PC-3 (cell line): ENCODE data around the gene MRPL47. TPM values are rescaled to one million over a fixed set of nuclear protein-coding genes. Genes with fewer than 3 reads are reported as not detected.

Experiments
- ATAC-seq: fragments of 200-7000 bp; cut with Tn5 transposase; 2 replicates; pipeline ENCODE4 v1.9.1; 2020; ENCODE audit warnings: mild to moderate bottlenecking, moderate library complexity
- BruUV-seq: library from RNA; stranded (reverse); fragments of 400-500 nt; replicated peaks from 2 replicates; lab custom pipeline; 2021; lab: Mats Ljungman, UMichigan
- CTCF ChIA-PET: fragments of 300-600 bp; sonication (Branson Sonifier 250); formaldehyde crosslinking; loops from one replicate; lab custom pipeline; 2022; ENCODE audit warnings: antibody characterized with exemption; lab: Charles Lee
- POLR2A ChIA-PET: fragments of 300-600 bp; sonication (Branson Sonifier 250); formaldehyde crosslinking; loops from one replicate; lab custom pipeline; 2022; ENCODE audit warnings: antibody characterized with exemption; ENCODE audit not compliant: unreplicated experiment; lab: Charles Lee
- DNase-seq: peaks from one replicate; pipeline ENCODE4 v3.0.0-alpha.2; 2015
- H2AFZ ChIP-seq: fragments of 300-600 bp; sonication (generic); 2 replicates; pipeline ENCODE4 v1.6.0; 2016; ENCODE audit warnings: antibody characterized with exemption, low read length
- H3F3A ChIP-seq: fragments of 300-600 bp; sonication (generic); one replicate; pipeline ENCODE4 v1.6.0; 2017; ENCODE audit warnings: antibody characterized with exemption, low read length, control low read depth, mild to moderate bottlenecking; ENCODE audit not compliant: unreplicated experiment
- H3K27ac ChIP-seq: fragments of 300-600 bp; sonication (generic); 2 replicates; pipeline ENCODE4 v1.5.1; 2016; ENCODE audit warnings: mild to moderate bottlenecking, low read length
- H3K27me3 ChIP-seq: fragments of 300-600 bp; sonication (generic); 2 replicates; pipeline ENCODE4 v1.6.1; 2016; ENCODE audit warnings: low read length, mixed read lengths
- H3K36me3 ChIP-seq: fragments of 300-600 bp; sonication (generic); 2 replicates; pipeline ENCODE4 v1.6.1; 2016; ENCODE audit warnings: low read depth, mixed run types, low read length, mixed read lengths
- H3K4me1 ChIP-seq: fragments of 300-600 bp; sonication (generic); 2 replicates; pipeline ENCODE4 v1.5.1; 2016; ENCODE audit warnings: low read length; ENCODE audit not compliant: insufficient read depth
- H3K4me2 ChIP-seq: fragments of 300-600 bp; sonication (generic); 2 replicates; pipeline ENCODE4 v1.6.0; 2016; ENCODE audit warnings: low read length
- H3K4me3 ChIP-seq: fragments of 300-600 bp; sonication (generic); 2 replicates; pipeline ENCODE4 v1.5.1; 2016; ENCODE audit warnings: mild to moderate bottlenecking, low read length, mixed read lengths
- H3K79me2 ChIP-seq: fragments of 300-600 bp; sonication (generic); 2 replicates; pipeline ENCODE4 v1.6.1; 2017; ENCODE audit warnings: low read length, mixed read lengths
- H3K9ac ChIP-seq: fragments of 300-600 bp; sonication (generic); 2 replicates; pipeline ENCODE4 v1.6.0; 2016; ENCODE audit warnings: mild to moderate bottlenecking, low read length
- H3K9me2 ChIP-seq: fragments of 300-600 bp; sonication (generic); replicated peaks from 2 replicates; pipeline ENCODE4 v1.6.1; 2016; ENCODE audit warnings: mixed run types, low read length, mixed read lengths
- H3K9me3 ChIP-seq: fragments of 300-600 bp; sonication (generic); 2 replicates; pipeline ENCODE4 v1.6.1; 2016; ENCODE audit warnings: low read length, mixed read lengths
- H4K20me1 ChIP-seq: fragments of 300-600 bp; sonication (generic); 2 replicates; pipeline ENCODE4 v1.6.1; 2016; ENCODE audit warnings: low read length, mixed read lengths
- EZH2 ChIP-seq: fragments of 300-600 bp; sonication (generic); IDR thresholded peaks from one replicate; pipeline ENCODE4 v1.6.1; 2017; ENCODE audit warnings: antibody characterized with exemption, mild to moderate bottlenecking, low read length; ENCODE audit not compliant: unreplicated experiment
- EZH2phosphoT487 ChIP-seq: fragments of 300-600 bp; sonication (generic); IDR thresholded peaks from 2 replicates; pipeline ENCODE4 v1.6.1; 2018; ENCODE audit warnings: mild to moderate bottlenecking, antibody characterized with exemption, low read length, borderline replicate concordance
- intact Hi-C: fragments of 100-400 bp; cut with micrococcal nuclease; formaldehyde crosslinking; loops from 2 replicates; pipeline ENCODE4 v1.9.0; 2023
- total RNA-seq: library from RNA; depleted of rRNA; stranded (reverse); fragments of >200 nt; gene quantifications from 2 replicates; pipeline ENCODE4 v1.2.3, GENCODE V29; 2014
- TF ChIP-seq, protein P1 (sequence below): fragments of 300-600 bp; sonication (generic); conservative IDR thresholded peaks from 2 replicates; pipeline ENCODE4 v1.5.1; 2017; ENCODE audit warnings: antibody characterized with exemption, low read depth, mild to moderate bottlenecking, low read length

The MRPL47 gene
- total RNA-seq, 1 experiment from 2014 or later, result 77.0 TPM

GRCh38 chr3:179560791-179561190 lies 43.6 kb downstream of the MRPL47 start:
- Histone ChIP-seq H3K4me2 (no peak overlapping the region), H4K20me1 (peaks cover 11% of the 10 kb centered on the region; the same call in 1 of the 2 replicates), H3K27me3 (no peaks in the 10 kb centered on the region), H2AFZ (no peak overlapping the region), H3K9ac (no peak overlapping the region), H3K9me3 (no peaks in the 10 kb centered on the region), H3K4me1 (peaks cover 19% of the 10 kb centered on the region), H3K9me2 (no peaks in the 10 kb centered on the region), H3F3A (no peaks in the 10 kb centered on the region), H3K4me3 (no peak overlapping the region), H3K27ac (no peak overlapping the region), H3K36me3 (no peaks in the 10 kb centered on the region), H3K79me2 (peaks cover 26% of the 10 kb centered on the region)
- intact Hi-C loops, result loop anchor here (5.0 kb wide), 3 partner anchors 413 to 593 kb away; partner anchors contain the start of gene PIK3CA
- POLR2A ChIA-PET, result no interaction called here
- no TSS peak for BruUV-seq
- CTCF ChIA-PET, result no interaction called here
- ATAC-seq (no peak), DNase-seq (no peak)
- TF ChIP-seq EZH2 (no peak), EZH2phosphoT487 (no peak)
- TF ChIP-seq, protein P1, sequence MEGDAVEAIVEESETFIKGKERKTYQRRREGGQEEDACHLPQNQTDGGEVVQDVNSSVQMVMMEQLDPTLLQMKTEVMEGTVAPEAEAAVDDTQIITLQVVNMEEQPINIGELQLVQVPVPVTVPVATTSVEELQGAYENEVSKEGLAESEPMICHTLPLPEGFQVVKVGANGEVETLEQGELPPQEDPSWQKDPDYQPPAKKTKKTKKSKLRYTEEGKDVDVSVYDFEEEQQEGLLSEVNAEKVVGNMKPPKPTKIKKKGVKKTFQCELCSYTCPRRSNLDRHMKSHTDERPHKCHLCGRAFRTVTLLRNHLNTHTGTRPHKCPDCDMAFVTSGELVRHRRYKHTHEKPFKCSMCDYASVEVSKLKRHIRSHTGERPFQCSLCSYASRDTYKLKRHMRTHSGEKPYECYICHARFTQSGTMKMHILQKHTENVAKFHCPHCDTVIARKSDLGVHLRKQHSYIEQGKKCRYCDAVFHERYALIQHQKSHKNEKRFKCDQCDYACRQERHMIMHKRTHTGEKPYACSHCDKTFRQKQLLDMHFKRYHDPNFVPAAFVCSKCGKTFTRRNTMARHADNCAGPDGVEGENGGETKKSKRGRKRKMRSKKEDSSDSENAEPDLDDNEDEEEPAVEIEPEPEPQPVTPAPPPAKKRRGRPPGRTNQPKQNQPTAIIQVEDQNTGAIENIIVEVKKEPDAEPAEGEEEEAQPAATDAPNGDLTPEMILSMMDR, result no peak

GRCh38 chr3:179558742-179559364 lies 45.6 kb downstream of the MRPL47 start:
- Histone ChIP-seq H3K27me3 (no peaks in the 10 kb centered on the region), H4K20me1 (0 out of 2 replicates have a peak, but pooled peaks cover under 1% of the 10 kb centered on the region), H3K36me3 (no peaks in the 10 kb centered on the region), H3K9me2 (no peaks in the 10 kb centered on the region), H3K9me3 (no peaks in the 10 kb centered on the region), H3K27ac (no peak overlapping the region), H3K4me2 (no peak overlapping the region), H3K9ac (no peak overlapping the region), H3K4me3 (no peak overlapping the region), H3F3A (no peaks in the 10 kb centered on the region), H3K79me2 (peaks cover 7% of the 10 kb centered on the region), H3K4me1 (peaks cover under 1% of the 10 kb centered on the region), H2AFZ (no peak overlapping the region)
- CTCF ChIA-PET, result no interaction called here
- ATAC-seq (no peak), DNase-seq (peak; percentile 80)
- POLR2A ChIA-PET, result no interaction called here
- TF ChIP-seq EZH2, result no peak
- TF ChIP-seq, protein P1, result peak; percentile 95
- BruUV-seq, result no TSS peak
- intact Hi-C loops, result loop anchor here (1.0 kb wide), 3 partner anchors 113 to 237 kb away; no protein-coding TSS in a partner anchor

GRCh38 chr3:179551349-179552105 lies 52.9 kb downstream of the MRPL47 start:
- Histone ChIP-seq H3K27me3 (no peaks in the 10 kb centered on the region), H3K4me2 (no peak overlapping the region), H3K9me2 (no peaks in the 10 kb centered on the region), H3K9ac (no peak overlapping the region), H2AFZ (0 out of 2 replicates have a peak overlapping the region, but pooled peaks have one; percentile 15), H3K4me3 (no peak overlapping the region), H3K9me3 (no peaks in the 10 kb centered on the region), H3K79me2 (no peaks in the 10 kb centered on the region), H3K4me1 (no peaks in the 10 kb centered on the region), H3K36me3 (no peaks in the 10 kb centered on the region), H3F3A (no peaks in the 10 kb centered on the region), H4K20me1 (no peaks in the 10 kb centered on the region), H3K27ac (no peak overlapping the region)
- DNase-seq, result no peak
- no peak for ATAC-seq
- no peak for TF ChIP-seq EZH2
- TF ChIP-seq EZH2phosphoT487, result no peak
- TF ChIP-seq, protein P1, result no peak
- no TSS peak for BruUV-seq
- ChIA-PET POLR2A (no interaction called here), CTCF (no interaction called here)
- intact Hi-C loops, result no loop called here
